Fibroblast of villous mesenchyme (primary cell): ENCODE data around the gene OPTC. TPM values are rescaled to one million over a fixed set of nuclear protein-coding genes. Genes with fewer than 3 reads are reported as not detected.
"Not testable (repeated sequence)": the region's sequence is repeated elsewhere in the genome, so short reads cannot be mapped to it uniquely, and the experiment has no call there.

Experiments used
- DNase-seq: peaks from one replicate; pipeline ENCODE4 v3.0.0-alpha.2; 2010; ENCODE audit warnings: low read depth
- H3K4me3 ChIP-seq: 2 replicates; pipeline ENCODE4 v1.5.1; 2011; ENCODE audit warnings: low read depth, mild to moderate bottlenecking, low read length
- CTCF ChIP-seq: IDR thresholded peaks from 2 replicates; pipeline ENCODE4 v1.5.1; 2012; ENCODE audit warnings: low read depth, mild to moderate bottlenecking, low read length; ENCODE audit not compliant: insufficient read depth
- total RNA-seq: library from RNA; depleted of rRNA; stranded (reverse); fragments of >200 nt; gene quantifications from 2 replicates; pipeline ENCODE4 v1.2.3, GENCODE V29; 2012

The OPTC gene
- total RNA-seq, 1 donor, result not detected

- DNase-seq, result no peak
- H3K4me3 ChIP-seq, result no peak overlapping the region
- TF ChIP-seq CTCF, result no peak
These were observed 29.2 kb upstream of the OPTC start for GRCh38 chr1:203464743-203465142.

GRCh38 chr1:203465146-203465798 is 28.7 kb upstream of the OPTC start:
- DNase-seq, result no peak

GRCh38 chr1:203465948-203466347 is 28.0 kb upstream of the OPTC start:
- TF ChIP-seq CTCF, result no peak
- no peak overlapping the region for H3K4me3 ChIP-seq
- no peak for DNase-seq

More at GRCh38 chr1:203465146-203465798, 28.7 kb upstream of the OPTC start:
- TF ChIP-seq CTCF, result no peak
- no peak overlapping the region for H3K4me3 ChIP-seq

GRCh38 chr1:203466906-203467549 is 26.9 kb upstream of the OPTC start:
- peak; percentile 8 for DNase-seq

GRCh38 chr1:203467550-203467921 is 26.4 kb upstream of the OPTC start:
- no peak overlapping the region for H3K4me3 ChIP-seq
- no peak for TF ChIP-seq CTCF
- peak; percentile 32 for DNase-seq

More at GRCh38 chr1:203466906-203467549, 26.9 kb upstream of the OPTC start:
- not testable (repeated sequence) for H3K4me3 ChIP-seq

GRCh38 chr1:203468326-203468725 is 25.6 kb upstream of the OPTC start:
- H3K4me3 ChIP-seq, result no peak overlapping the region
- DNase-seq, result no peak
- TF ChIP-seq CTCF, result no peak

GRCh38 chr1:203470240-203470639 is 23.7 kb upstream of the OPTC start:
- no peak for DNase-seq
- H3K4me3 ChIP-seq, result no peak overlapping the region
- no peak for TF ChIP-seq CTCF
